ENCODE data around the gene PDE4D.

GRCh38 chr5:59770953-59771352 is 122.6 kb downstream of the PDE4D start:
- TF ChIP-seq RORB (CRISPR knock-in tag; IDR thresholded peaks at IDR 0.05) (no peak), NR2C2 (CRISPR knock-in tag; IDR thresholded peaks at IDR 0.05) (no peak), CREB1 (CRISPR knock-in tag; IDR thresholded peaks at IDR 0.05) (no peak)
